Peyer's patch (tissue), 4 donors: ENCODE measurements around the gene SMIM20. TPM values are rescaled to one million over a fixed set of nuclear protein-coding genes. Genes with fewer than 3 reads are reported as not detected.
A peak's percentile ranks its signal among the peaks of the same experiment; 100 is the strongest.
"Not testable (repeated sequence)": the region's sequence is repeated elsewhere in the genome, so short reads cannot be mapped to it uniquely, and the experiment has no call there.

ENCODE experiments used
- DNase-seq, 3 donors: peaks; one replicate each; pipeline ENCODE4 v3.0.0-alpha.2; 2017 to 2019
- H3K27ac ChIP-seq, 4 donors: fragments of 200-600 bp; sonication (generic); one replicate each; pipeline ENCODE4 v1.5.1; 2016 to 2019
- H3K27me3 ChIP-seq, 2 donors: fragments of 200-600 bp; sonication (generic); one replicate each; pipeline ENCODE4 v1.5.1; 2019
- H3K36me3 ChIP-seq, 3 donors: fragments of 200-600 bp; sonication (generic); one replicate each; pipeline ENCODE4 v1.5.1; 2016 to 2019
- H3K4me1 ChIP-seq, 4 donors: fragments of 200-600 bp; sonication (generic); one replicate each; pipeline ENCODE4 v1.5.1; 2016 to 2019
- H3K4me3 ChIP-seq, 4 donors: fragments of 200-600 bp; sonication (generic); 1 replicate in 3 of 4; 2 replicates in 1 of 4; pipeline ENCODE4 v1.5.1; 2016 to 2019; ENCODE audit warnings: mild to moderate bottlenecking in 1 of 4
- H3K9me3 ChIP-seq, 4 donors: fragments of 200-600 bp; sonication (generic); one replicate each; pipeline ENCODE4 v1.5.1; 2016 to 2019; ENCODE audit warnings: mild to moderate bottlenecking in 1 of 4
- CTCF ChIP-seq, 6 experiments: fragments of 450-650 bp in 4 of 6; fragments of 200-600 bp in 2 of 6; sonication (generic) in 1 of 6; IDR thresholded peaks; one replicate each; pipeline ENCODE4 v1.5.1; 2017 to 2019; ENCODE audit warnings: antibody characterized with exemption in 6 of 6, mild to moderate bottlenecking in 3 of 6, moderate library complexity in 1 of 6
- POLR2A ChIP-seq, 2 donors: fragments of 450-650 bp; IDR thresholded peaks; one replicate each; pipeline ENCODE4 v1.5.1; 2017; ENCODE audit warnings: antibody characterized with exemption in 2 of 2, mild to moderate bottlenecking in 2 of 2, moderate library complexity in 2 of 2
- total RNA-seq, 4 donors: library from RNA; depleted of rRNA; stranded (reverse); fragments of >200 nt; gene quantifications; one replicate each; pipeline ENCODE4 v1.1.0, GENCODE V29; 2016

The SMIM20 gene
- total RNA-seq: 10 to 100 TPM; 11.6 to 55.7 (median 31.3) TPM

GRCh38 chr4:25913851-25914669, at the start of gene SMIM20:
SMIM20 (plus strand) TSS chr4:25914220; CDS start chr4:25914314, 94 bp downstream.
- peak within 1 kb of the TSS; percentile 90 to 98 (median 92) for H3K27ac ChIP-seq
- peaks cover 4 to 16% (median 7%) of the 10 kb centered on the region in 4 donors for H3K4me1 ChIP-seq
- H3K9me3 ChIP-seq: no peaks in the 10 kb centered on the region
- TF ChIP-seq CTCF (IDR thresholded peaks at IDR 0.05) (peak in 2 of 6 experiments; percentile 14 to 23), POLR2A (IDR thresholded peaks at IDR 0.05) (peak; percentile 48 to 68)
- no peaks in the 10 kb centered on the region for H3K27me3 ChIP-seq
- H3K36me3 ChIP-seq: no peaks in the 10 kb centered on the region
- peak within 1 kb of the TSS; percentile 60 to 75 (median 64) for H3K4me3 ChIP-seq
- DNase-seq: peak; percentile 90 to 96 (median 95)

GRCh38 chr4:25865586-25865985, 48.4 kb upstream of the SMIM20 start:
- peak overlapping the region; percentile 63 to 96 (median 90) for H3K27ac ChIP-seq
- peaks cover 0 to 32% (median 7%) of the 10 kb centered on the region in 4 donors for H3K4me1 ChIP-seq
- no peaks in the 10 kb centered on the region for H3K36me3 ChIP-seq
- no peaks in the 10 kb centered on the region for H3K9me3 ChIP-seq
- peak; percentile 31 to 91 (median 81) for DNase-seq
- H3K27me3 ChIP-seq: no peaks in the 10 kb centered on the region
- TF ChIP-seq CTCF (IDR thresholded peaks at IDR 0.05) (no peak), POLR2A (IDR thresholded peaks at IDR 0.05) (peak in 1 of 2 donors; percentile 45)
- H3K4me3 ChIP-seq: no peak overlapping the region

- DNase-seq: peak in 2 of 3 donors; percentile 60 to 61
- not testable (repeated sequence) for H3K36me3 ChIP-seq, H3K9me3 ChIP-seq, H3K4me3 ChIP-seq, H3K27me3 ChIP-seq
- peaks cover 0 to 24% (median 7%) of the 10 kb centered on the region in 4 donors for H3K4me1 ChIP-seq
- H3K27ac ChIP-seq: peak overlapping the region in 1 of 4 donors; percentile 63
Measured at GRCh38 chr4:25866401-25866800, 47.6 kb upstream of the SMIM20 start.

DNA sequence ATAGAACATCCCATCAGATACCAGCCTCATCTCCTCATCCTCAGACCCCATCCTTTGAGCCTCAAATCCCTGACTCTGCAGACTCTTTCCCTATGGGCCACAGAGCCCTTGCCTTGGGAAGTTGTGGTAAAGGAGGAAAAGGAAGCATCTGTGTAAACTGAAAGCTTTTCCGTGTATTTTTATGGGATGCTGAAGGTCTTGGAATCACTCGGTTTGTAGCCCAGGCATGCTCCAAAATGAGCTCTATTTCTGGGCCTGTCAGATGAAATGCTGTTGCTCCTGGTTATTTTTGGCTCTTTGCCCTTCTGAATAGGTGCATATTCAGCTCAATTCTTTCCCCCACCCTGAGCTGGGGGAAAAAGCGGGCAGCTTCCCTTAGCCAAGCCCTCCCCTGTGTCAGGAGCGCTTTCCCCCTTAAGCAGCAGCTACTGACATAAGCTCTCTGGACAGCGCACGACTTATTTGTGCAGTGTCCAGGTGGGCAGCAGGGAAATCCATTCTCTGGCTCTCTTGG, 46.2 kb upstream of the SMIM20 start:
- TF ChIP-seq CTCF (IDR thresholded peaks at IDR 0.05) (no peak), POLR2A (IDR thresholded peaks at IDR 0.05) (no peak)
- Histone ChIP-seq H3K36me3 (no peaks in the 10 kb centered on the region), H3K4me3 (no peak overlapping the region), H3K27me3 (no peaks in the 10 kb centered on the region), H3K4me1 (peaks cover 4 to 20% (median 7%) of the 10 kb centered on the region in 4 donors), H3K9me3 (no peaks in the 10 kb centered on the region), H3K27ac (no peak overlapping the region)
- DNase-seq: no peak

GRCh38 chr4:25870081-25870480, 43.9 kb upstream of the SMIM20 start:
- Histone ChIP-seq H3K4me3 (no peak overlapping the region), H3K9me3 (no peaks in the 10 kb centered on the region), H3K36me3 (no peaks in the 10 kb centered on the region), H3K4me1 (peaks cover 0 to 15% (median 4%) of the 10 kb centered on the region in 4 donors), H3K27me3 (no peaks in the 10 kb centered on the region), H3K27ac (peak overlapping the region in 1 of 4 donors; percentile 81)
- no peak for TF ChIP-seq POLR2A (IDR thresholded peaks at IDR 0.05)
- no peak for TF ChIP-seq CTCF (IDR thresholded peaks at IDR 0.05)
- no peak for DNase-seq
